SK-N-SH (cell line): ENCODE data around the gene VWF. TPM values are rescaled to one million over a fixed set of nuclear protein-coding genes. Genes with fewer than 3 reads are reported as not detected.

ENCODE experiments used
- CTCF ChIA-PET: fragments of 300-600, 350-600 bp; formaldehyde crosslinking; extraction: SDS; loops from one replicate; lab custom pipeline; 2021; lab: Yijun Ruan, JAX
- POLR2A ChIA-PET: fragments of 350-600 bp; sonication (Branson Sonifier 250); formaldehyde crosslinking; extraction: SDS; loops from one replicate; lab custom pipeline; 2020; ENCODE audit warnings: antibody characterized with exemption, inconsistent platforms; lab: Yijun Ruan, JAX
- DNase-seq: peaks from one replicate; pipeline ENCODE4 v3.0.0; 2012
- H2AFZ ChIP-seq: fragments of 200-600 bp; sonication (generic); 2 replicates; pipeline ENCODE4 v1.8.1; 2016; ENCODE audit warnings: antibody characterized with exemption, mild to moderate bottlenecking, low read depth
- H3F3A ChIP-seq: fragments of 200-600 bp; sonication (generic); replicated peaks from 2 replicates; pipeline ENCODE3; 2016; ENCODE audit warnings: antibody characterized with exemption, mild to moderate bottlenecking; ENCODE audit not compliant: insufficient read depth
- H3K27ac ChIP-seq, 2 experiments: fragments of 200-500 bp in 1 of 2; fragments of 200-600 bp in 1 of 2; sonication (Bioruptor generic) in 1 of 2; sonication (generic), shearing (Covaris generic) in 1 of 2; 2 replicates each; pipeline versions ENCODE4 v1.5.1 to v1.6.1; 2014 to 2016; ENCODE audit warnings: low read depth in 2 of 2, inconsistent platforms in 1 of 2, low read length in 1 of 2, mild to moderate bottlenecking in 1 of 2, mixed read lengths in 1 of 2
- H3K27me3 ChIP-seq: fragments of 200-600 bp; sonication (generic), shearing (Covaris generic); 2 replicates; pipeline ENCODE4 v1.6.1; 2016; ENCODE audit warnings: mixed run types; ENCODE audit not compliant: insufficient read depth
- H3K36me3 ChIP-seq, 2 experiments: fragments of 200-500 bp in 1 of 2; fragments of 200-600 bp in 1 of 2; sonication (Bioruptor generic) in 1 of 2; sonication (generic) in 1 of 2; replicated peaks in 1 of 2; 2 replicates each; pipeline versions ENCODE3 to v1.5.1; 2014 to 2016; ENCODE audit warnings: low read length in 1 of 2, mild to moderate bottlenecking in 1 of 2; ENCODE audit not compliant: insufficient read depth in 2 of 2, control insufficient read depth in 1 of 2
- H3K4me1 ChIP-seq, 2 experiments: fragments of 200-500 bp in 1 of 2; fragments of 200-600 bp in 1 of 2; sonication (Bioruptor generic) in 1 of 2; sonication (generic), shearing (Covaris generic) in 1 of 2; 2 replicates each; pipeline versions ENCODE4 v1.5.1 to v1.6.1; 2014 to 2016; ENCODE audit warnings: low read depth in 1 of 2, low read length in 1 of 2, mixed run types in 1 of 2; ENCODE audit not compliant: insufficient read depth in 2 of 2, control insufficient read depth in 1 of 2
- H3K4me2 ChIP-seq: fragments of 200-600 bp; sonication (generic), shearing (Covaris generic); 2 replicates; pipeline ENCODE4 v1.6.1; 2017; ENCODE audit warnings: mixed run types
- H3K4me3 ChIP-seq, 2 experiments: fragments of 200-500 bp in 1 of 2; fragments of 200-600 bp in 1 of 2; sonication (Bioruptor generic) in 1 of 2; sonication (generic), shearing (Covaris generic) in 1 of 2; 2 replicates each; pipeline versions ENCODE4 v1.5.1 to v1.8.1; 2014 to 2016; ENCODE audit warnings: low read depth in 2 of 2, inconsistent platforms in 1 of 2, low read length in 1 of 2, mild to moderate bottlenecking in 1 of 2, mixed read lengths in 1 of 2, moderate library complexity in 1 of 2
- H3K79me2 ChIP-seq: fragments of 200-600 bp; sonication (generic); 2 replicates; pipeline ENCODE4 v1.8.1; 2017; ENCODE audit warnings: mild to moderate bottlenecking; ENCODE audit not compliant: insufficient read depth
- H3K9ac ChIP-seq: fragments of 200-600 bp; sonication (generic); 2 replicates; pipeline ENCODE4 v1.6.1; 2017; ENCODE audit warnings: mixed run types
- H3K9me2 ChIP-seq: fragments of 200-600 bp; sonication (generic); 2 replicates; pipeline ENCODE4 v1.6.1; 2017; ENCODE audit warnings: mixed run types
- H3K9me3 ChIP-seq: fragments of 200-600 bp; sonication (generic); 2 replicates; pipeline ENCODE4 v1.6.1; 2017; ENCODE audit warnings: mixed run types, mild to moderate bottlenecking, moderate library complexity
- H4K20me1 ChIP-seq: fragments of 200-600 bp; sonication (generic); 2 replicates; pipeline ENCODE4 v1.6.1; 2017; ENCODE audit warnings: mild to moderate bottlenecking, mixed run types; ENCODE audit not compliant: insufficient read depth
- FOSL2 ChIP-seq: IDR thresholded peaks from 2 replicates; pipeline ENCODE4 v1.4.0; 2012; ENCODE audit warnings: low read depth, mild to moderate bottlenecking, moderate library complexity, borderline replicate concordance
- IRF3 ChIP-seq: fragments of 150-350 bp; IDR thresholded peaks from 2 replicates; pipeline ENCODE4 v1.6.1; 2016; ENCODE audit warnings: mild to moderate bottlenecking, low read depth, low read length
- JUND ChIP-seq: IDR thresholded peaks from 2 replicates; pipeline ENCODE4 v1.4.0; 2012
- MEF2A ChIP-seq: IDR thresholded peaks from 2 replicates; pipeline ENCODE4 v1.4.0; 2012; ENCODE audit warnings: low read depth, borderline replicate concordance
- MXI1 ChIP-seq: IDR thresholded peaks from 2 replicates; pipeline ENCODE4 v1.6.1; 2012; ENCODE audit warnings: mild to moderate bottlenecking, low read depth, low read length, improper control_type of control experiment
- NRF1 ChIP-seq: IDR thresholded peaks from 2 replicates; pipeline ENCODE4 v1.6.1; 2012; ENCODE audit warnings: low read depth, mild to moderate bottlenecking, low read length
- RAD21 ChIP-seq: IDR thresholded peaks from 2 replicates; pipeline ENCODE4 v1.6.1; 2012; ENCODE audit warnings: mild to moderate bottlenecking, low read length
- RCOR1 ChIP-seq: fragments of 150-350 bp; IDR thresholded peaks from 2 replicates; pipeline ENCODE4 v1.6.1; 2017; ENCODE audit warnings: antibody characterized with exemption, low read length
- RFX5 ChIP-seq: IDR thresholded peaks from 2 replicates; pipeline ENCODE4 v1.6.1; 2012; ENCODE audit warnings: mild to moderate bottlenecking, improper control_type of control experiment, low read length
- TAF1 ChIP-seq: IDR thresholded peaks from 2 replicates; pipeline ENCODE4 v1.6.1; 2012; ENCODE audit warnings: low read depth, mild to moderate bottlenecking, low read length, moderate library complexity, borderline replicate concordance
- TCF12 ChIP-seq: IDR thresholded peaks from 2 replicates; pipeline ENCODE4 v1.4.0; 2012
- TEAD4 ChIP-seq: IDR thresholded peaks from 2 replicates; pipeline ENCODE4 v1.4.0; 2012; ENCODE audit warnings: mild to moderate bottlenecking, borderline replicate concordance; ENCODE audit not compliant: insufficient read depth
- YY1 ChIP-seq: IDR thresholded peaks from 2 replicates; pipeline ENCODE4 v1.4.0; 2012; ENCODE audit warnings: low read depth, mild to moderate bottlenecking
- WGBS: methylation state at CpG from one replicate; pipeline ENCODE4 v1.1.6; 2017; ENCODE audit warnings: low lambda C conversion rate; 5-methylcytosine and 5-hydroxymethylcytosine counted together
- polyA plus RNA-seq, 3 experiments: library from polyadenylated mRNA; depleted of rRNA; stranded (reverse); fragments of >200 nt; gene quantifications; 2 replicates each; pipeline ENCODE4 v1.2.3, GENCODE V29; 2012
- TF ChIP-seq, protein P1 (sequence below): IDR thresholded peaks from 2 replicates; pipeline ENCODE4 v1.4.0; 2012; ENCODE audit warnings: low read depth
- TF ChIP-seq, protein P2 (sequence below): IDR thresholded peaks from 2 replicates; pipeline ENCODE4; 2012
- TF ChIP-seq, protein P3 (sequence below): fragments of 200-600 bp; sonication (generic); IDR thresholded peaks from 2 replicates; pipeline ENCODE4 v1.6.1; 2017; ENCODE audit warnings: antibody characterized with exemption, mild to moderate bottlenecking, moderate library complexity
- TF ChIP-seq, protein P4 (sequence below): IDR thresholded peaks from 2 replicates; pipeline ENCODE4 v1.4.0; 2012; ENCODE audit warnings: low read depth, borderline replicate concordance

VWF gene
- polyA plus RNA-seq, 1 of the 3 experiments (the other 2 are of a cell fraction) = 0.12 TPM

- Histone ChIP-seq H3K9me3 (no peaks in the 10 kb centered on the region), H3K79me2 (no peaks in the 10 kb centered on the region), H2AFZ (no peak overlapping the region), H3F3A (peaks cover 10% of the 10 kb centered on the region), H3K4me1 (peaks cover 12 to 17% of the 10 kb centered on the region in 2 experiments; a peak in 3 of 4 replicates), H4K20me1 (no peaks in the 10 kb centered on the region), H3K27me3 (no peaks in the 10 kb centered on the region), H3K4me2 (peak overlapping the region; percentile 55; the same call in 1 of the 2 replicates), H3K36me3 (no peaks in the 10 kb centered on the region), H3K9me2 (no peaks in the 10 kb centered on the region), H3K9ac (no peak overlapping the region), H3K27ac (no peak overlapping the region), H3K4me3 (no peak overlapping the region)
- ChIA-PET CTCF (no interaction called here), POLR2A (no interaction called here)
- 27% methylated on average over 3 of the region's 3 CpGs for whole genome bisulfite sequencing
- no peak for DNase-seq
- TF ChIP-seq RCOR1 = no peak
- peak; percentile 60; the same call in 1 of the 2 replicates for TF ChIP-seq FOSL2
- TF ChIP-seq TCF12 = peak; percentile 75
- TF ChIP-seq JUND = peak; percentile 16; the same call in 1 of the 2 replicates
- TF ChIP-seq IRF3 = no peak
- TF ChIP-seq RFX5 = no peak
Measured at GRCh38 chr12:6097411-6097810, 27.1 kb downstream of the VWF start.

GRCh38 chr12:6096527-6096926 lies 27.9 kb downstream of the VWF start:
- DNase-seq = no peak
- no peak overlapping the region for H3K4me2 ChIP-seq
- no peak for TF ChIP-seq MXI1
- TF ChIP-seq, all 33 proteins: peak for 0
- H2AFZ ChIP-seq = no peak overlapping the region
- peaks cover 10% of the 10 kb centered on the region for H3F3A ChIP-seq
- H3K9ac ChIP-seq = no peak overlapping the region
- H4K20me1 ChIP-seq = no peaks in the 10 kb centered on the region
- H3K79me2 ChIP-seq = no peaks in the 10 kb centered on the region
- POLR2A ChIA-PET = no interaction called here
- WGBS = 89% methylated on average over 3 of the region's 3 CpGs
- no peaks in the 10 kb centered on the region for H3K9me3 ChIP-seq
- no peaks in the 10 kb centered on the region for H3K9me2 ChIP-seq
- CTCF ChIA-PET = interaction anchor here (0.9 kb wide), 1 partner anchor 10 kb away, joined by 3 read pairs; no protein-coding TSS in a partner anchor
- no peak overlapping the region for H3K4me3 ChIP-seq
- no peak overlapping the region; a peak in 1 of 4 replicates for H3K27ac ChIP-seq
- H3K4me1 ChIP-seq = peaks cover 14 to 17% of the 10 kb centered on the region in 2 experiments; a peak in 3 of 4 replicates
- H3K36me3 ChIP-seq = no peaks in the 10 kb centered on the region
- H3K27me3 ChIP-seq = no peaks in the 10 kb centered on the region

- H3K9me2 ChIP-seq = no peaks in the 10 kb centered on the region
- H4K20me1 ChIP-seq = no peaks in the 10 kb centered on the region
- H3K9ac ChIP-seq = no peak overlapping the region
- WGBS = 88% methylated on average over 4 of the region's 4 CpGs
- no peaks in the 10 kb centered on the region for H3K79me2 ChIP-seq
- ChIA-PET POLR2A (no interaction called here), CTCF (no interaction called here)
- H3K9me3 ChIP-seq = no peaks in the 10 kb centered on the region
- H3K27ac ChIP-seq = peak overlapping the region in 1 of 2 experiments; percentile 11; a peak in 1 of 4 replicates
- no peaks in the 10 kb centered on the region for H3K36me3 ChIP-seq
- no peaks in the 10 kb centered on the region for H3K27me3 ChIP-seq
- no peak overlapping the region for H2AFZ ChIP-seq
- no peak overlapping the region for H3K4me2 ChIP-seq
- H3K4me1 ChIP-seq = peaks cover 17 to 18% of the 10 kb centered on the region in 2 experiments; a peak in 3 of 4 replicates
- H3F3A ChIP-seq = peaks cover 10% of the 10 kb centered on the region
- DNase-seq = no peak
- H3K4me3 ChIP-seq = no peak overlapping the region
- TF ChIP-seq, protein P1, sequence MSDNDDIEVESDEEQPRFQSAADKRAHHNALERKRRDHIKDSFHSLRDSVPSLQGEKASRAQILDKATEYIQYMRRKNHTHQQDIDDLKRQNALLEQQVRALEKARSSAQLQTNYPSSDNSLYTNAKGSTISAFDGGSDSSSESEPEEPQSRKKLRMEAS = no peak
- no peak for TF ChIP-seq YY1
- no peak for TF ChIP-seq TEAD4
- TF ChIP-seq, protein P2, sequence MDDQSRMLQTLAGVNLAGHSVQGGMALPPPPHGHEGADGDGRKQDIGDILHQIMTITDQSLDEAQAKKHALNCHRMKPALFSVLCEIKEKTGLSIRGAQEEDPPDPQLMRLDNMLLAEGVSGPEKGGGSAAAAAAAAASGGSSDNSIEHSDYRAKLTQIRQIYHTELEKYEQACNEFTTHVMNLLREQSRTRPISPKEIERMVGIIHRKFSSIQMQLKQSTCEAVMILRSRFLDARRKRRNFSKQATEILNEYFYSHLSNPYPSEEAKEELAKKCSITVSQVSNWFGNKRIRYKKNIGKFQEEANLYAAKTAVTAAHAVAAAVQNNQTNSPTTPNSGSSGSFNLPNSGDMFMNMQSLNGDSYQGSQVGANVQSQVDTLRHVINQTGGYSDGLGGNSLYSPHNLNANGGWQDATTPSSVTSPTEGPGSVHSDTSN = no peak
- TF ChIP-seq RFX5 = no peak
- TF ChIP-seq MEF2A = no peak
- TF ChIP-seq, protein P3, sequence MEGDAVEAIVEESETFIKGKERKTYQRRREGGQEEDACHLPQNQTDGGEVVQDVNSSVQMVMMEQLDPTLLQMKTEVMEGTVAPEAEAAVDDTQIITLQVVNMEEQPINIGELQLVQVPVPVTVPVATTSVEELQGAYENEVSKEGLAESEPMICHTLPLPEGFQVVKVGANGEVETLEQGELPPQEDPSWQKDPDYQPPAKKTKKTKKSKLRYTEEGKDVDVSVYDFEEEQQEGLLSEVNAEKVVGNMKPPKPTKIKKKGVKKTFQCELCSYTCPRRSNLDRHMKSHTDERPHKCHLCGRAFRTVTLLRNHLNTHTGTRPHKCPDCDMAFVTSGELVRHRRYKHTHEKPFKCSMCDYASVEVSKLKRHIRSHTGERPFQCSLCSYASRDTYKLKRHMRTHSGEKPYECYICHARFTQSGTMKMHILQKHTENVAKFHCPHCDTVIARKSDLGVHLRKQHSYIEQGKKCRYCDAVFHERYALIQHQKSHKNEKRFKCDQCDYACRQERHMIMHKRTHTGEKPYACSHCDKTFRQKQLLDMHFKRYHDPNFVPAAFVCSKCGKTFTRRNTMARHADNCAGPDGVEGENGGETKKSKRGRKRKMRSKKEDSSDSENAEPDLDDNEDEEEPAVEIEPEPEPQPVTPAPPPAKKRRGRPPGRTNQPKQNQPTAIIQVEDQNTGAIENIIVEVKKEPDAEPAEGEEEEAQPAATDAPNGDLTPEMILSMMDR = no peak
- TF ChIP-seq NRF1 = no peak
- TF ChIP-seq FOSL2 = no peak
- no peak for TF ChIP-seq TAF1
- TF ChIP-seq, protein P4, sequence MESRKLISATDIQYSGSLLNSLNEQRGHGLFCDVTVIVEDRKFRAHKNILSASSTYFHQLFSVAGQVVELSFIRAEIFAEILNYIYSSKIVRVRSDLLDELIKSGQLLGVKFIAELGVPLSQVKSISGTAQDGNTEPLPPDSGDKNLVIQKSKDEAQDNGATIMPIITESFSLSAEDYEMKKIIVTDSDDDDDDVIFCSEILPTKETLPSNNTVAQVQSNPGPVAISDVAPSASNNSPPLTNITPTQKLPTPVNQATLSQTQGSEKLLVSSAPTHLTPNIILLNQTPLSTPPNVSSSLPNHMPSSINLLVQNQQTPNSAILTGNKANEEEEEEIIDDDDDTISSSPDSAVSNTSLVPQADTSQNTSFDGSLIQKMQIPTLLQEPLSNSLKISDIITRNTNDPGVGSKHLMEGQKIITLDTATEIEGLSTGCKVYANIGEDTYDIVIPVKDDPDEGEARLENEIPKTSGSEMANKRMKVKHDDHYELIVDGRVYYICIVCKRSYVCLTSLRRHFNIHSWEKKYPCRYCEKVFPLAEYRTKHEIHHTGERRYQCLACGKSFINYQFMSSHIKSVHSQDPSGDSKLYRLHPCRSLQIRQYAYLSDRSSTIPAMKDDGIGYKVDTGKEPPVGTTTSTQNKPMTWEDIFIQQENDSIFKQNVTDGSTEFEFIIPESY = no peak
- TF ChIP-seq RAD21 = no peak
Measured at GRCh38 chr12:6095269-6095668, 29.2 kb downstream of the VWF start.
